ENCODE results near the gene MBD6. TPM values are rescaled to one million over a fixed set of nuclear protein-coding genes. Genes with fewer than 3 reads are reported as not detected.
A peak's percentile ranks its signal among the peaks of the same experiment; 100 is the strongest.

The MBD6 gene
- total and polyA plus RNA-seq, 2 of the 8 experiments (the other 6 are each of a cell fraction or from before 2014, with no cell fraction given): 3.9 to 32.3 TPM

DNA sequence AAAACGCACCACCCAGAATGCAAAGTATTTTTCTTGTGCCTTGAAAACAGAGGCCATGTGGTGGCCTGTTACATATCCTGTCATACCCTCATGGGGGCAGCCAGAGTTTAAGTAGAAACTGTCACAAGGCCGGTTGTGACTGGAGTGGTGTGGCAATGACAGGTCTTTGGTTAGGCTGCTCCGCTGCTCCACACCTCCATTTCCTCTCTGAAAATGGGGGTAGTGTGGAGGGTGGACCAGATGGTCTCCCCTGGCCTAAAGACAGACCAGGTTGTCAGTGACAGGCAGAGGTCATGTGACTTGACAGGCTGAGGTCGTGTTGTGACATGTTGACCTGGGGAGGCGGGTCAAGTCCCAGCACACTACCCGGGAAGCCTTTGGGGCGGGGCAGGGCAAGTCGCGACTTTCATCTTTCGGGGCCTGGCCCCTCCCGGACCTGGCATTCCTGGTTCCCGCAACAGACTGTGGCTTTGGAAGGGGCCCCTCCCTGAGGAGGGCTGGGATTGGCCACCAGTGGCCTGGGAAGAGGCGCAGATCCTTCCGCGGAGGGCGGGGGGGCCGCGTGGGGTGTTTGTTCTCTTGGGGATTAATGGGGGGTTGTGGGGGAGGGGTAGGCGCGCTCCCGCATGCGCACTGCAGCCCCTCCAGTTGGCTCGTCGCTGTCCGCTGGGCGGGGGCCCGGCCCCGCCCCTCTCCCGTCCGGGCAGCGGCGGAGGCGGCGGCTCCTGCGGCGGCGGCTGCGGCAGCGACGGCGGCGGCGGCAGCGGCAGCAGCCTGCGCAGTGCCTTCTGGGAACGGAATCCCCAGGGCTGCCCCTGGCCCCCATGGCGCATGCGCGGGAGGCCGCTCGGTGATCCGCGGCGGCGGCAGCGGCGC lies at the start of gene MBD6 (continued):
- TF ChIP-seq, protein P1, sequence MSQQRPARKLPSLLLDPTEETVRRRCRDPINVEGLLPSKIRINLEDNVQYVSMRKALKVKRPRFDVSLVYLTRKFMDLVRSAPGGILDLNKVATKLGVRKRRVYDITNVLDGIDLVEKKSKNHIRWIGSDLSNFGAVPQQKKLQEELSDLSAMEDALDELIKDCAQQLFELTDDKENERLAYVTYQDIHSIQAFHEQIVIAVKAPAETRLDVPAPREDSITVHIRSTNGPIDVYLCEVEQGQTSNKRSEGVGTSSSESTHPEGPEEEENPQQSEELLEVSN (IDR thresholded peaks at IDR 0.05): no peak
- TF ChIP-seq, protein P2, sequence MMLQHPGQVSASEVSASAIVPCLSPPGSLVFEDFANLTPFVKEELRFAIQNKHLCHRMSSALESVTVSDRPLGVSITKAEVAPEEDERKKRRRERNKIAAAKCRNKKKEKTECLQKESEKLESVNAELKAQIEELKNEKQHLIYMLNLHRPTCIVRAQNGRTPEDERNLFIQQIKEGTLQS (IDR thresholded peaks at IDR 0.05; ENCODE audit: insufficient read depth, low read depth, low read length): no peak
- no peak for TF ChIP-seq CHD1 (IDR thresholded peaks at IDR 0.05; ENCODE audit: low read depth, low read length)
- TF ChIP-seq ZNF274 (IDR thresholded peaks at IDR 0.05; ENCODE audit: borderline replicate concordance, extremely low read depth, low read length): no peak
- no peak for TF ChIP-seq BCL11A (IDR thresholded peaks at IDR 0.05; ENCODE audit: low read depth in 2 of 2, low read length in 2 of 2)
- no peak for TF ChIP-seq CBX8 (IDR thresholded peaks at IDR 0.05; ENCODE audit: borderline replicate concordance, low read depth, low read length)
- TF ChIP-seq, protein P3, sequence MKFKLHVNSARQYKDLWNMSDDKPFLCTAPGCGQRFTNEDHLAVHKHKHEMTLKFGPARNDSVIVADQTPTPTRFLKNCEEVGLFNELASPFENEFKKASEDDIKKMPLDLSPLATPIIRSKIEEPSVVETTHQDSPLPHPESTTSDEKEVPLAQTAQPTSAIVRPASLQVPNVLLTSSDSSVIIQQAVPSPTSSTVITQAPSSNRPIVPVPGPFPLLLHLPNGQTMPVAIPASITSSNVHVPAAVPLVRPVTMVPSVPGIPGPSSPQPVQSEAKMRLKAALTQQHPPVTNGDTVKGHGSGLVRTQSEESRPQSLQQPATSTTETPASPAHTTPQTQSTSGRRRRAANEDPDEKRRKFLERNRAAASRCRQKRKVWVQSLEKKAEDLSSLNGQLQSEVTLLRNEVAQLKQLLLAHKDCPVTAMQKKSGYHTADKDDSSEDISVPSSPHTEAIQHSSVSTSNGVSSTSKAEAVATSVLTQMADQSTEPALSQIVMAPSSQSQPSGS (IDR thresholded peaks at IDR 0.05; ENCODE audit: low read length): peak; percentile 44; the same call in 1 of the 2 replicates
- peak; percentile 55; the same call in 1 of the 2 replicates for TF ChIP-seq TAF1 (IDR thresholded peaks at IDR 0.05; ENCODE audit: low read depth, low read length)
- no peak for TF ChIP-seq TCF12 (IDR thresholded peaks at IDR 0.05; ENCODE audit: low read depth, low read length)
- TF ChIP-seq ASH2L (IDR thresholded peaks at IDR 0.05; ENCODE audit: low read length): no peak
- no peak for TF ChIP-seq POU5F1 (IDR thresholded peaks at IDR 0.05; ENCODE audit: low read depth, low read length)
- TF ChIP-seq KDM1A (IDR thresholded peaks at IDR 0.05; ENCODE audit: borderline replicate concordance, low read length): no peak
- peak; percentile 11; the same call in 1 of the 2 replicates for TF ChIP-seq RBBP5 (IDR thresholded peaks at IDR 0.05; ENCODE audit: borderline replicate concordance, low read depth, low read length)
- TF ChIP-seq GTF2F1 (IDR thresholded peaks at IDR 0.05; ENCODE audit: borderline replicate concordance, low read depth, low read length): no peak
- TF ChIP-seq MAX (IDR thresholded peaks at IDR 0.05): peak; percentile 82
- TF ChIP-seq RNF2 (IDR thresholded peaks at IDR 0.05; ENCODE audit: borderline replicate concordance, low read depth, low read length, missing control alignments, poor library complexity, severe bottlenecking): no peak
- no peak for TF ChIP-seq RXRA (IDR thresholded peaks at IDR 0.05; ENCODE audit: insufficient read depth, low read depth, low read length)
- TF ChIP-seq POLR2AphosphoS5 (IDR thresholded peaks at IDR 0.05; ENCODE audit: low read depth, low read length): 0 out of 2 replicates have a peak, but pooled peaks have one; percentile 18
- no peak for TF ChIP-seq CBX5 (IDR thresholded peaks at IDR 0.05; ENCODE audit: low read depth, low read length)
- peak; percentile 99 to 100 for TF ChIP-seq SIN3A (conservative IDR thresholded peaks at IDR 0.05 in 1 of 2, IDR thresholded peaks at IDR 0.05 in 1 of 2; ENCODE audit: low read depth in 1 of 2, low read length in 2 of 2)

All from H1 (cell line).